Pons (tissue), 1 donor: ENCODE data around the gene DLX2.

ENCODE experiments used
- DNase-seq: peaks from one replicate; pipeline ENCODE4 v3.0.0-alpha.2; 2016; ENCODE audit warnings: low spot score

DLX2 gene

GRCh38 chr2:172094294-172095145 is 8.2 kb downstream of the DLX2 start:
- no peak for DNase-seq

- no peak for DNase-seq
Observed at GRCh38 chr2:172093416-172094293, 9.0 kb downstream of the DLX2 start.

GRCh38 chr2:172092716-172093415 is 9.8 kb downstream of the DLX2 start:
- no peak for DNase-seq

- no peak for DNase-seq
Observed at GRCh38 chr2:172091761-172092566, 10.7 kb downstream of the DLX2 start.

- DNase-seq = no peak
Observed at GRCh38 chr2:172091000-172091641, 11.6 kb downstream of the DLX2 start.

- no peak for DNase-seq
Observed at GRCh38 chr2:172090044-172090961, 12.4 kb downstream of the DLX2 start.

GRCh38 chr2:172089633-172090032 is 13.1 kb downstream of the DLX2 start:
- DNase-seq = no peak

- no peak for DNase-seq
Observed at GRCh38 chr2:172089005-172089504, 13.6 kb downstream of the DLX2 start.

- no peak for DNase-seq
Observed at GRCh38 chr2:172088245-172089004, 14.3 kb downstream of the DLX2 start.

GRCh38 chr2:172087780-172088244 is 14.9 kb downstream of the DLX2 start:
- DNase-seq = no peak

GRCh38 chr2:172087207-172087779 is 15.4 kb downstream of the DLX2 start:
- DNase-seq = no peak

GRCh38 chr2:172086241-172087206 is 16.2 kb downstream of the DLX2 start:
- DNase-seq = no peak

- no peak for DNase-seq
Observed at GRCh38 chr2:172085460-172086159, 17.1 kb downstream of the DLX2 start, which contains the start of gene DLX1. Gene DLX1, plus strand, starts transcription at chr2:172085507. Its CDS starts 171 bp downstream, at chr2:172085678.

GRCh38 chr2:172084645-172085459 is 17.8 kb downstream of the DLX2 start:
- DNase-seq = peak; percentile 47

- no peak for DNase-seq
Observed at GRCh38 chr2:172084395-172084644, 18.4 kb downstream of the DLX2 start.
